CD4-positive, alpha-beta T cell treated with Interferon alpha-2 for 1 hour (primary cell): ENCODE results near the gene SPDYE3.
"Not testable (repeated sequence)": the region's sequence is repeated elsewhere in the genome, so short reads cannot be mapped to it uniquely, and the experiment has no call there.

Experiments
- DNase-seq, 2 donors: peaks; one replicate each; pipeline ENCODE4 v3.0.0-alpha.2; 2020 to 2022

Gene SPDYE3

DNA sequence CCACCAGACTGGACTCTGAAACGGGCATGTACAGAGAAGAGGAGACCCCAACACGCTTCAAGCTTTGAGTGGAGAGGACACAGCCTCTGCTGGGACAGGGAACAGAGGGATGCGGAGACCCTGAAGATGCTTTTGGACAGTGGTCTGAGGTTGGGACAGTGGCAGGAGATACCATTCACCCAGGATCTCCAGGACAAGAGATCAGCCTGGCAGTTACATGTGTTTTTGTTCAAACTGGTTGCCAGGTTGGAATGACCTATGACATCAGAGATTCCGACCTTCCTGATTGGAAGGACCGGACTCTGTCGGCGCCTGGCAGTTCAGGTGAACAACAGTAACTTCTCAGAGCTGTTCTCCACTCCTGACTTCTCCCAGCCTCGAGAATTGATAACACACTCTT is at the start of gene SPDYE3:
SPDYE3 (plus strand) TSS at position 301 of the 400 bp plus-strand sequence. CDS start 184 bp downstream, outside the sequence.
- DNase-seq = not testable (repeated sequence)

DNA sequence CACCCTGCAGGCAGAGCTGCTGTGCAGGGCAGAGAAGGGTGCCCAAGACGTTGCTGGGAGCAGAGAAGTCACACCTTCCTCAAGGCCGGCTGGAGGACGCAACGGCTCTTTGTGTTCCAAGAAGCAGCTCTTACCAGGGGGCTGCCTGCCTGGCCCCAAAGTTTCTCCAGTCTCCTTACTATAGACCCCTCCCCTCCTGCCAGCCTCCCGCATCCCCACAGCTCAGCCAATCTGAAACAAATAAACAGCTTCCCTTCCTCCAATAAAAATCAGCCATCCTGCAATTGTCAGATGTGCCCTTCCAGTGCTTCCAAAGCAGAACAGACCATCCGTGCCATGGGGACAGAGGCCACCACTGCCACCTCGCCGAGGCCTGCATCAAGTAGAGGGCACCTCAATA is 47.5 kb upstream of the SPDYE3 start:
- not testable (repeated sequence) for DNase-seq

GRCh38 chr7:100262896-100263295 is 44.6 kb upstream of the SPDYE3 start:
- not testable (repeated sequence) for DNase-seq

DNA sequence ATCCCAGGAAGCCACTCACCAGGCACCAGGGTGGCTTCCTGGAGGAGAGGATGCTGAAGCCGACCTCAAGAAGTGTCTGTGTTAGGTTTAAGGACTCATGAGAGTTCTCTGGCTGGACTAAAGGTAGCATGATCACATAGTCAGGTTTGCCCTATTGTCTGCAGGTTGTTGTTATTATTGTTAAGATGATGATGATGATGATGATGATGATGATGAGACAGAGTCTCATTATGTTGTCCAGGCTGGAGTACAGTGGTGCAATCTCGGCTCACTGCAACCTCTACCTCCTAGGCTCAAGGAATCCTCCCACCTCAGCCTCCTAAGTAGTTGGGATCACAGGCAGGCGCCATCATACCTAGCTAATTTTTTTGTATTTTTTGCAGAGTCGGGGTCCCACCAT is 43.3 kb upstream of the SPDYE3 start:
- DNase-seq = not testable (repeated sequence)

DNA sequence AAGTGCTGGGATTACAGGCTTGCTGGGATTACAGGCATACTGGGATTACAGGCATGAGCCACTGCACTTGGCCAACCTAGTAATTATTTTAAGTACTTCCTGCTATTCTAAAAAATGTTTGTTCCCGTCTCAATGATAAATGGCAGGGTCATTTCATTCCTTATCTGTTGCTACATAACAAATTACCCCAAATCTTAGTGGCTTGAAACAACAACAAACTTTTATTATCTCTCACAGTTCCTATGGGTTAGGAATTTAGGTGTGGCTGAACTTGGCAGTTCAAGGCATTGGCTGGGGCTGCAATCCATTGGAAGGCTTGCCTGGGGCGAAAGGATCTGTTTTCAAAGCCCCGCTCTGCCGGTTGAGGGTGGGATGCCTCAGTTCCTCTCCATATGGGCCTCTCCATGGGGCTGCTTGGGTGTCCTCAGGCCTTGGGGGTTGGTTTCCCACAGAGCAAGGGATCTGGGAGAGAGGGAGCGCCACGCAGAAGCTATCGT is 42.8 kb upstream of the SPDYE3 start:
- DNase-seq = not testable (repeated sequence)

DNA sequence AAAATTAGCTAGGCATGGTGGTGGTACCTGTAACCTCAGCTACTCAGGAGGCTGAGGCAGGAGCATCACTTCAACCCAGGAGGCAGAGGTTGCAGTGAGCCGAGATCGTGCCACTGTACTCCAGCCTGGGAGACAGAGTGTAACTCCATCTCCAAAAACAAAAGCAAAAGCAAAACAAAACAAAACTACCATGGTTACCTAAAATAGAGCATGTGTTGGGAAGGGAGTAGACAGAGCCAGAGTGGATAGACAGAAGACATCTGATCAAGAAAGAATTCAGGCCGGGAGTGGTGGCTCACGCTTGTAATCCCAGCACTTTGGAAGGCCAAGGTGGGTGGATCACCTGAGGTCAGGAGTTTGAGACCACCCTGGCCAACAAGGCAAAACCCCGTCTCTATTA is 41.7 kb upstream of the SPDYE3 start:
- DNase-seq = not testable (repeated sequence)

DNA sequence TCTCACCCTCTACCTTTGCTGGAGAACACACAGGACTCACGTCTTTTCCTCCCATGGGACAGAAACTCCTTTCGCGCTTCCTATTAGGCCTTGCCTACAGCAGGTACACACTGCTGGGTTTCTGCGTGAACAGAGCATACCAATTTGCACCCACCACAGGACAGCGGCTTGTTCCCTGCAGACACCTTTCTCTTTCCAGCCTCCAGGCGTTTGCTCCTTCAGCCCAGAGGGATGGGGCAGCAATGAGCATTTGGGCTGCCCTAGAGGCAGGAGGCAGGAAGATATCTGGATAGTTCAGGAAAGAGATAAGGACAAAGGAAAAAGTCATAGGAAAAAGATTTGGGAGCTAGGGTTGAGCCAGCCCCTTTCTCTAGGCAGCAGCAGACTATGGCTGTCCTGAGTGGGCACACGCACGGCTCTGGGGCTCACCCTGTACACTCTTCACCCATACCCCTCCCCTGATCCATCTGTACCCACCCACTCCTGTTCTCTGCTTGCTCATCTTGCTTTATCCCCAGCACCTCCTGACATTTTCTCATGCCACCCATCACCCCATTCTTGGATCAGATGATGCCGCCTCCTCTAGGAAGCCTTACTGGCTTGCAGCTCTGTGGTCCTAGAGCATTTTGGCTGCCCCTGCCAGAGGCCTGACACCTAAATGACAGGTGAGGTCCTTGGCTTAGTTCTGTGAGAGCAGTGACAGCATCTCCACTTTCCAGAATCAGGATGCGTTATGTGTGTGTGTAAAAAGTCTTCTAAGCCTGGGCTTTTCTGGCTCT is 40.7 kb upstream of the SPDYE3 start:
- DNase-seq = no peak

DNA sequence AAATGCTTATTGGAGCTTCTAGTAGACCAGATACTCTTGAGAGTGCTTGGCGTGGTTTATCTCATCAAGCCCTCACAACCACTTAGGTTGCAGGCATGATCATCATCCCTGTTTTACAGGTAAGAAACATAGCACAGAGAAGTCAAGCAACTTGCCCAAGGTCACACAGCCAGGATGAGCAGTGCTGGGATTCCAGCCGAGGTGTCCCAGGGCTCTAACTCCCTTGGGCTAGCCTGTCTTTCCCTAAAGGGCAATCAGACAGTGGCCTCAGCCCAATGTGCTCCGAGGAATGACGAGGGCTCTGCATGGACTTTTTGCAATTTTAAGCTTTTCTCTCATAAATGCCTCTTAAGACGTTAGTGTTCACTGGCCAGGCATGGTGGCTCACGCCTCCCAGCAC is 39.9 kb upstream of the SPDYE3 start:
- DNase-seq = no peak

DNA sequence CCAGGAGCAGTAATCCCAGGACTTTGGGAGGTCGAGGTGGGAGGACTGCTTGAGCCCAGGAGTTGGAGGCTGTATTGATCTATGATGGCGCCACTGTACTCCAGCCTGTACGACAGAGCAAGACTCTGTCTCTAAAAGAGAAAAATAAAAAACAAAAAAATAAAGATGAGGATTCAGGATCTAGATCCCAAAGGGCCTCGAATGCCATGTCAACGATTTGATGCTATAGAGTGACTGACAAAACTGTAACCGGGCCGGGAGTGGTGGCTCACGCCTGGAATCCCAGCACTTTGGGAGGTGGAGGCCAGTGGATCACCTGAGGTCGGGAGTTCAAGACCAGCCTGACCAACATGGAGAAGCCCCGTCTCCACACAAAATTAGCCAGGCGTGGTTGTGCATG is 38.6 kb upstream of the SPDYE3 start:
- not testable (repeated sequence) for DNase-seq

- not testable (repeated sequence) for DNase-seq
These were observed 38.0 kb upstream of the SPDYE3 start for GRCh38 chr7:100269306-100270045.

DNA sequence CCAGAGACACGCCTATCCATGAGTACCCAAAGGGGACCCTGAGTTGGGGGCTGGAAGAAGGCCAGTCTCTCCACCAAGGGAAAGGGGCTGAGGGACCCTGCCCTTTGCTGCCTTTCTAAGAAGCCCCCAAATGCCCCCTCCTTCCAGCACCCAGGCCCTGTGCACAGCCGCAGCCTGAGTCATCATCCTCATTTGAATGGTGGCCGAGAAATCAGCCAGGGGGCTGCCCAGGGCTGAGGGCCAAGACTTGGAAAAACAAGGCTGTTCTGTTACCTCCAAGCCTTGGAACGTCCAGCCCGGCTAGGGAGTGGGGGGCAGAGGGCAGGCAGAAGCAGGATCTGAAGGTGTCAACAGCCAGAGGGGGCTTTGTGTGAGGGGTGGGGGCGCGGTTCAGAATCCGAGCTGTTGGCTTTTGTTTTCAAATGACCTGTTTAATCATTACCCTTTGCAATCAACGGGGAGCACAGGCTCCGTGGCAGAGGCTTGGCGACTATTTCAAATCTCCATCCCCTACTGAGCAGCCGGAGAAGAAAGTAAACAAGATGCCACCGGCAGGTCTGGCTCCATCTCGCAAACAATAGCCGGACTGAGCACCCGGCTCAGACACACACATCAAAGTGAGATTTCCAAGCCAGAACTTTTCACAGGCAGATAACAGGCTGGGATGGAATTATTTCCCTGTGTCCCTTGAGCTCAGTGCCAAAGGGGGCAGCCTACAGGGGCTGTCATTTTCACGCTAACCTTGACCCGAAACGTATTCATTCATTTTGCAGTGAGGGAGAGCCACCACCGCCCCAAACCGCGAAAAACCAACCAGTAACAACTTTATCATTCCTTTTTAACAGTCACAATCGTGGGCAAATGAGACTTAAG is 37.2 kb upstream of the SPDYE3 start:
- not testable (repeated sequence) for DNase-seq

DNA sequence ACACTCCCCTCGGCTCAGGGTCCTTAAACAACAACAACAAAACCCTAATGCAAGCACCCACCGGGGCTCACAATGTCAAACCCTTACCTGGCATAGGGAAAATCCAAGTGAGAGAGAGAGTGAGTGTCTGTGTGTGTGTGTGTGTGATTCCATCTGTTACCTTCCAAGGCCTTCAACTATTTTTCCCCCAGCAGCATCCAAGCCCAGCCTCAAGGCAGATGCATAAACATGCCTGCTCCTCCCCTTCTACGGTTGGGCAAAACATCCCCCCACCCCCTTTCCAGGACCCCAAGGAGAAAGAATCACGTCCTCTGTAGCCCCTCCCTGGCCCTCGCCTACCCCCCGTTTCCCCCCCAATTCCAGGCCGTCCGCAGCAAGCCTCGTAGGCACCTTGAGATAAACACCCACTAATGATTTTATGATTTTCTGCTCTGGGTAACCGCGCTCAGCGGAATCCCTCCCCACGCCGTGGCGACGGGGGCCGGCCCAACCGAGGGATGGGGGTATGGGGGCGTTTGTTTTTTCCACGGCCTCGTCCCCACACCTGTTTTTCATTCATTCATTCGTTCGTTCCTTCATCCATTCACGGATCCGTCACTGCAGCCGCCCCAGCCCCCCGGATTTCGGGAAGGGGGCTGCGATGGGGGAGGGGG is 36.4 kb upstream of the SPDYE3 start:
- DNase-seq = not testable (repeated sequence)

- DNase-seq = peak; percentile 97 to 98
These were observed 35.6 kb upstream of the SPDYE3 start for GRCh38 chr7:100271716-100272537.

- DNase-seq = not testable (repeated sequence)
These were observed 35.0 kb upstream of the SPDYE3 start for GRCh38 chr7:100272538-100272902.

GRCh38 chr7:100275120-100275519 is 32.4 kb upstream of the SPDYE3 start:
- no peak for DNase-seq

DNA sequence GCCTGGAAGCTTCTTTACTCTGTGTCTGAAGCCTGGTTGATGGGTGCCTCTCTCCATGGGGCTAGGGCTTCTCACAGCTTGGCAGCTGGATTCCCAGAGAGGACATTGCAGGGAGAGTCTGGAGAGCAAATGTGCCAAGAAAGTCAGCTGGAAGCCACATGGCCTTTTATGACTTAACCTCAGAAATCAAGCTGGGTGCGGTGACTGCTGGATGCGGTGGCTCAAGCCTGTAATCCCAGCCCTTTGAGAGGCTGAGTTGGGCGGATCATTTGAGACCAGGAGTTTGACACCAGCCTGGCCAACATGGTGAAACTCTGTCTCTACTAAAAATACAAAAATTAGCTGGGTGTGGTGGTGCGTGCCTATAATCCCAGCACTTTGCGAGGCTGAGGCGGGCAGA is 31.4 kb upstream of the SPDYE3 start:
- not testable (repeated sequence) for DNase-seq

DNA sequence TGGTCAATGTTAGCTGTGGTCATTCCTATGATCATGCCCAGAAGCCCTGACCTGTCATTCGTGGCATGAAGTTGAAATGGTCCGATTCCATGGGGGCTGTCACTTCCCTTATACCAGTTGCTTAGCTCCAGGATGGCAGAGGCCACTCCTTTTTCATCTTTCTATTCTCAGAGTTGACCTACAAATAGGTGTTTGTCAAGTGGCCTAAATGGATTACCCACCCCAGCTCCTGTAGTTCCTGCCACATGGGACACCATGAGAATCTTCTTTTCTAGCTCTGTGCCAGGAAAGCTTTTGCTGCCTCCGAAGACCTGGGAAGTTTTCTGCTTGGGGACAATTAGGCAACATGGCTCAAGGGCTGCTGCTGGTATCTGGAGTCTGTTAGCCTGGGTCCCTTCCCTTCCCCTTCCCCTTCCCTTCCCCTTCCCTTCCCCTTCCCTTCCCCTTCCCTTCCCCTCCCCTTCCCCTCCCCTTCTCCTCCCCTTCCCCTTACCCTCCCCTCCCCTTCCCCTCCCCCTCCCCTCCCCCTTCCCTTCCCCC is 25.4 kb upstream of the SPDYE3 start:
- not testable (repeated sequence) for DNase-seq

GRCh38 chr7:100283147-100283546 is 24.4 kb upstream of the SPDYE3 start:
- DNase-seq = not testable (repeated sequence)

- not testable (repeated sequence) for DNase-seq
These were observed 20.1 kb upstream of the SPDYE3 start for GRCh38 chr7:100287191-100287969.

DNA sequence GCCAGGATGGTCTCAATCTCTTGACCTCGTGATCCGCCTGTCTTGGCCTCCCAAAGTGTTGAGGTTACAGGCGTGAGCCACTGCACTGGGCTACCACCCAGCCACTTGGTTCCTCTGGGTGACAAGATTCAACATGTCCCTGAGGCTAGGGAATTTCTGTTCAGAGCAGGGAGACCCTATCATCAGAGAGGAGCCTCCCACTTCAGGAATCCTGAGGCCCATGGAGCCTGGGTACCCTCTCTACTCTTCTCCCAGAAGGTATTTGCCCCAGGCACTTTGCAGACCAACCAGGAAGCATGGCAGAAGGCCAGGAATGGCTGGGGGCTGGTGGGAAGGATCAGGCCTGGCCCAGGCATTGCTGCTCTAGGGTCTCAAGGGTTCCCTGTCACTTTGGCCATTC is 19.2 kb upstream of the SPDYE3 start:
- DNase-seq = not testable (repeated sequence)
